HepG2 (cell line): ENCODE data around the gene MYO19. TPM values are rescaled to one million over a fixed set of nuclear protein-coding genes. Genes with fewer than 3 reads are reported as not detected.

ENCODE experiments used
- ATAC-seq: fragments of 200-7000 bp; cut with Tn5 transposase; 3 replicates; pipeline ENCODE4 v1.9.1; 2020; ENCODE audit warnings: mild to moderate bottlenecking, moderate library complexity
- BruUV-seq: library from RNA; stranded (reverse); fragments of 400-500 nt; replicated peaks from 2 replicates; lab custom pipeline; 2021; lab: Mats Ljungman, UMichigan
- CTCF ChIA-PET: fragments of 300-600 bp; formaldehyde crosslinking; extraction: SDS; loops from one replicate; lab custom pipeline; 2021; ENCODE audit warnings: low total read pairs, inconsistent platforms, low intra/inter-chr PET ratio; lab: Yijun Ruan, JAX
- POLR2A ChIA-PET: fragments of 350-600 bp; sonication (Branson Sonifier 250); formaldehyde crosslinking; loops from one replicate; lab custom pipeline; 2020; ENCODE audit warnings: antibody characterized with exemption, inconsistent platforms; lab: Yijun Ruan, JAX
- DNase-seq: peaks from one replicate; pipeline ENCODE4 v3.0.0-alpha.2; 2015; ENCODE audit warnings: low spot score
- FAIRE-seq: peaks from 3 replicates; lab custom pipeline; 2011; peaks lifted over from hg19 to GRCh38; lab: Jason Lieb, UNC
- H2AFZ ChIP-seq: one replicate; pipeline ENCODE4 v1.6.1; 2011; ENCODE audit warnings: low read length, inconsistent platforms
- H3K27ac ChIP-seq: fragments of 300-600 bp; 3 replicates; pipeline ENCODE4 v1.8.0; 2011; ENCODE audit warnings: mixed run types, mild to moderate bottlenecking, mixed read lengths, low read length, inconsistent platforms; ENCODE audit not compliant: insufficient read depth; ENCODE audit errors: extremely low read length
- H3K27me3 ChIP-seq, 2 experiments: fragments of 200-600 bp in 1 of 2; 2 replicates in 1 of 2; 3 replicates in 1 of 2; pipeline versions ENCODE4 v1.6.0 to v1.8.0; 2011; ENCODE audit warnings: low read length in 2 of 2, mild to moderate bottlenecking in 2 of 2, moderate library complexity in 2 of 2, inconsistent platforms in 1 of 2; ENCODE audit not compliant: insufficient read depth in 2 of 2, control insufficient read depth in 1 of 2
- H3K36me3 ChIP-seq, 2 experiments: fragments of 200-600 bp in 1 of 2; replicated peaks in 1 of 2; 2 replicates in 1 of 2; 3 replicates in 1 of 2; pipeline versions ENCODE4 v1.5.1 to v1.8.0; 2011; ENCODE audit warnings: low read length in 2 of 2, inconsistent platforms in 1 of 2; ENCODE audit not compliant: insufficient read depth in 2 of 2, control insufficient read depth in 1 of 2
- H3K4me1 ChIP-seq: 2 replicates; pipeline ENCODE4 v1.5.1; 2012; ENCODE audit warnings: low read length, inconsistent platforms; ENCODE audit not compliant: insufficient read depth
- H3K4me2 ChIP-seq: 2 replicates; pipeline ENCODE4 v1.6.0; 2011; ENCODE audit warnings: low read depth, low read length, inconsistent platforms
- H3K4me3 ChIP-seq, 3 experiments: fragments of 200-600 bp in 1 of 3; sonication (generic), shearing (Covaris generic) in 1 of 3; replicated peaks in 1 of 3; 2 replicates each; pipeline ENCODE4 v1.5.1; 2011 to 2016; ENCODE audit warnings: low read length in 3 of 3, inconsistent platforms in 2 of 3, low read depth in 2 of 3, mild to moderate bottlenecking in 2 of 3, control low read depth in 1 of 3, mixed read lengths in 1 of 3; ENCODE audit not compliant: insufficient read depth in 1 of 3
- H3K79me2 ChIP-seq: one replicate; pipeline ENCODE4 v1.6.1; 2011; ENCODE audit warnings: low read length, inconsistent platforms; ENCODE audit not compliant: insufficient read depth
- H3K9ac ChIP-seq: 2 replicates; pipeline ENCODE4 v1.6.0; 2011; ENCODE audit warnings: mild to moderate bottlenecking, low read depth, low read length, inconsistent platforms; ENCODE audit not compliant: insufficient read depth
- H3K9me3 ChIP-seq: 2 replicates; pipeline ENCODE4 v1.5.1; 2012; ENCODE audit warnings: mild to moderate bottlenecking, low read length
- H4K20me1 ChIP-seq: 2 replicates; pipeline ENCODE4 v1.6.0; 2011; ENCODE audit warnings: inconsistent platforms, mild to moderate bottlenecking, low read length, moderate library complexity; ENCODE audit not compliant: insufficient read depth
- ATRX ChIP-seq: sonication (generic); formaldehyde crosslinking; IDR thresholded peaks from 2 replicates; pipeline ENCODE4 v1.4.0; 2020; ENCODE audit warnings: missing genetic modification reagents, borderline replicate concordance
- ISX ChIP-seq: sonication (generic); formaldehyde crosslinking; conservative IDR thresholded peaks from 2 replicates; pipeline ENCODE4 v1.5.0; 2020; ENCODE audit warnings: missing genetic modification reagents
- KMT2A ChIP-seq: sonication (generic); formaldehyde crosslinking; IDR thresholded peaks from 2 replicates; pipeline ENCODE4 v1.4.0; 2020; ENCODE audit warnings: missing genetic modification reagents
- NFKB2 ChIP-seq: sonication (generic); formaldehyde crosslinking; IDR thresholded peaks from 2 replicates; pipeline ENCODE4 v1.4.0; 2020; ENCODE audit warnings: missing genetic modification reagents, borderline replicate concordance
- NFRKB ChIP-seq: fragments of 450-650 bp; IDR thresholded peaks from 2 replicates; pipeline ENCODE4 v1.6.1; 2017
- SIN3A ChIP-seq: IDR thresholded peaks from 2 replicates; pipeline ENCODE4 v1.6.1; 2011; ENCODE audit warnings: low read depth, mild to moderate bottlenecking, control low read depth, low read length, borderline replicate concordance
- SP5 ChIP-seq: IDR thresholded peaks from 2 replicates; pipeline ENCODE4 v1.6.1; 2016; ENCODE audit warnings: low read depth, borderline replicate concordance
- ZNF430 ChIP-seq: sonication (generic); formaldehyde crosslinking; IDR thresholded peaks from 2 replicates; pipeline ENCODE4 v1.9.0; 2021; ENCODE audit warnings: mild to moderate bottlenecking, missing genetic modification reagents
- ZNF431 ChIP-seq: sonication (generic); formaldehyde crosslinking; IDR thresholded peaks from 2 replicates; pipeline ENCODE4 v1.9.0; 2022; ENCODE audit warnings: missing genetic modification reagents, low read depth, mild to moderate bottlenecking, borderline replicate concordance
- ZNF549 ChIP-seq: sonication (generic); formaldehyde crosslinking; IDR thresholded peaks from 2 replicates; pipeline ENCODE4 v1.5.0; 2020; ENCODE audit warnings: missing genetic modification reagents
- ZNF816 ChIP-seq: sonication (generic); formaldehyde crosslinking; IDR thresholded peaks from 2 replicates; pipeline ENCODE4 v1.8.0; 2022; ENCODE audit warnings: missing genetic modification reagents, mild to moderate bottlenecking, borderline replicate concordance
- ZNF879 ChIP-seq: sonication (generic); formaldehyde crosslinking; IDR thresholded peaks from 2 replicates; pipeline ENCODE4 v1.8.1; 2023; ENCODE audit warnings: missing genetic modification reagents
- WGBS: methylation state at CpG from one replicate; pipeline ENCODE4 v1.1.6; 2017; ENCODE audit warnings: low lambda C conversion rate; 5-methylcytosine and 5-hydroxymethylcytosine counted together
- in situ Hi-C: cut with HindIII; loops from 2 replicates; pipeline ENCODE4 v1.10.0; 2017; ENCODE audit warnings: low pct_unique_long_range_greater_than_20kb; ENCODE audit not compliant: extremely low pct_ligation_motif_present
- intact Hi-C: fragments of 100-400 bp; cut with micrococcal nuclease; formaldehyde crosslinking; loops from one replicate; pipeline ENCODE4 v1.10.0; 2022; ENCODE audit not compliant: unreplicated experiment
- polyA plus RNA-seq, 8 experiments: library from polyadenylated mRNA; depleted of rRNA in 3 of 8; stranded (reverse) in 7 of 8; unstranded in 1 of 8; fragments of >200 nt; fragmentation: Illumina TruSeq in 4 of 8; extraction: Trizol in 4 of 8; gene quantifications; 2 replicates each; pipeline versions ENCODE4 v1.2.1 to v1.2.3, GENCODE V29; 2011 to 2016; ENCODE audit warnings: low read depth in 4 of 8, missing spikeins in 1 of 8, mixed read lengths in 1 of 8; ENCODE audit not compliant: insufficient read depth in 1 of 8
- total RNA-seq, 5 experiments: library from RNA; depleted of rRNA; stranded (reverse); fragments of >200 nt; fragmentation: Illumina TruSeq; extraction: Trizol; gene quantifications; 2 replicates each; pipeline ENCODE4 v1.2.3, GENCODE V29; 2016; ENCODE audit warnings: low read depth in 1 of 5
- TF ChIP-seq, protein P1 (sequence below): sonication (generic); formaldehyde crosslinking; conservative IDR thresholded peaks from 2 replicates; pipeline ENCODE4 v1.4.0; 2020; ENCODE audit warnings: missing genetic modification reagents
- TF ChIP-seq, protein P2 (sequence below): sonication (generic); formaldehyde crosslinking; IDR thresholded peaks from 2 replicates; pipeline ENCODE4 v1.8.1; 2023; ENCODE audit warnings: missing genetic modification reagents, mild to moderate bottlenecking, borderline replicate concordance

Gene MYO19
- total and polyA plus RNA-seq, 2 of the 13 experiments (the other 11 are each of a cell fraction or from before 2014, with no cell fraction given): 75.7 to 82.3 TPM

DNA sequence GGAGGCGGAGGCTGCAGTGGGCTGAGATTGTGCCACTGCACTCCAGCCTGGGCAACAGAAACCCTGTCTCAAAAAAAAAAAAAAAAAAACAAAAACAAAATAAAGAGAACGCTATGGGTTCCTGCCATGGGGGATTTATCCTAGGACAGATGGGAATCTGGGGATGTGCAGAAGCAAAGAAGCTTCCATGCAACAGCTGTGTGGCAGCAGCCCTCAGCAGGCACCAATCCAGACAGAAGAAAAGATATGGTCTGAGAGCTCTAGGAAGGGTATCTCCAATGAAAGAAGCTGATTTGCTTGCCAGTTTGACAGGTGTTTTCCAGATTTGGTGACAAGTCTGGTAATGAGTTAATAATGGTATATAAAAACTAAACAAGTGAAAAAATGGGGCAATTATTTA, 11.6 kb downstream of the MYO19 start (continued):
- no peak for TF ChIP-seq SP5 (CRISPR knock-in tag)
- TF ChIP-seq, protein P1, sequence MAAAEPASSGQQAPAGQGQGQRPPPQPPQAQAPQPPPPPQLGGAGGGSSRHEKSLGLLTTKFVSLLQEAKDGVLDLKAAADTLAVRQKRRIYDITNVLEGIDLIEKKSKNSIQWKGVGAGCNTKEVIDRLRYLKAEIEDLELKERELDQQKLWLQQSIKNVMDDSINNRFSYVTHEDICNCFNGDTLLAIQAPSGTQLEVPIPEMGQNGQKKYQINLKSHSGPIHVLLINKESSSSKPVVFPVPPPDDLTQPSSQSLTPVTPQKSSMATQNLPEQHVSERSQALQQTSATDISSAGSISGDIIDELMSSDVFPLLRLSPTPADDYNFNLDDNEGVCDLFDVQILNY: no peak

DNA sequence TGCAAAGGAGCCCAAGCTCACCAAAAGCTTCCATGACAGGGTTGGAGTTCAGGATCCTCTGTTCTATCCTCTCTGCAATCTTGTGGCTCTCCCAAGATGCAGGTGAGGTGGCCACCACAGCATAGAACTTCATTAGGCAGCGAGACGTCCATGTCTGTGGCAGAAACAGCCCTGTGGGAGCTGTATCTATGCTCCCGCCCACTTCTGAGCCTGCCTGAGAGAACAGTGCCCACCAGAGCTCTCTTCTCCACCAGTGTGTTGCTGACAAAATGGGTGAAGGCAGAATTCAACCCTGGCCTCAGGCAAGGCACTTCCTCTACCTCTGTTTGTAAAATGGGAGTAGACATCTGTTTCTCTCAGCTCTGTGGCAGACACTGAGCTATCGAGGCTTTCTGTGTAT, 18.8 kb downstream of the MYO19 start:
- in situ Hi-C loops (no loop called here), intact Hi-C loops (no loop called here)
- TF ChIP-seq SIN3A (no peak), KMT2A (CRISPR knock-in tag) (no peak), ATRX (CRISPR knock-in tag) (no peak), ISX (CRISPR knock-in tag) (no peak), NFKB2 (CRISPR knock-in tag) (no peak), ZNF816 (no peak), ZNF879 (CRISPR knock-in tag) (no peak), ZNF549 (CRISPR knock-in tag) (no peak), ZNF431 (CRISPR knock-in tag) (no peak), ZNF430 (CRISPR knock-in tag) (no peak), NFRKB (no peak)
- TF ChIP-seq, protein P2, sequence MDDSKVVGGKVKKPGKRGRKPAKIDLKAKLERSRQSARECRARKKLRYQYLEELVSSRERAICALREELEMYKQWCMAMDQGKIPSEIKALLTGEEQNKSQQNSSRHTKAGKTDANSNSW (CRISPR knock-in tag): no peak
- Histone ChIP-seq H3K9me3 (no peaks in the 10 kb centered on the region), H3K9ac (no peak overlapping the region), H2AFZ (no peak overlapping the region), H3K79me2 (no peaks in the 10 kb centered on the region), H3K36me3 (peaks cover 13 to 50% of the 10 kb centered on the region in 2 experiments), H3K27me3 (no peaks in the 10 kb centered on the region), H3K4me3 (no peak overlapping the region), H3K4me2 (no peak overlapping the region), H3K4me1 (no peaks in the 10 kb centered on the region), H3K27ac (no peak overlapping the region), H4K20me1 (no peaks in the 10 kb centered on the region; the same call in 1 of the 2 replicates)
- DNase-seq (no peak), ATAC-seq (no peak), FAIRE-seq (no peak)
- WGBS: 94% methylated on average over 4 of the region's 4 CpGs
- POLR2A ChIA-PET: no interaction called here
- CTCF ChIA-PET: no interaction called here
- no TSS peak for BruUV-seq
